Panc1 (cell line): Measurements from ENCODE around the gene CATSPERZ. TPM values are rescaled to one million over a fixed set of nuclear protein-coding genes. Genes with fewer than 3 reads are reported as not detected.
A peak's percentile ranks its signal among the peaks of the same experiment; 100 is the strongest.

ENCODE experiments used
- ATAC-seq: fragments of 200-7000 bp; cut with Tn5 transposase; 2 replicates; pipeline ENCODE4 v1.9.1; 2020; ENCODE audit warnings: mild to moderate bottlenecking, moderate library complexity
- BruUV-seq: library from RNA; stranded (reverse); fragments of 400-500 nt; replicated peaks from 2 replicates; lab custom pipeline; 2021; lab: Mats Ljungman, UMichigan
- CTCF ChIA-PET: fragments of 300-600 bp; sonication (Branson Sonifier 250); formaldehyde crosslinking; loops from one replicate; lab custom pipeline; 2022; ENCODE audit warnings: antibody characterized with exemption; lab: Charles Lee
- POLR2A ChIA-PET: fragments of 300-600 bp; sonication (Branson Sonifier 250); formaldehyde crosslinking; loops from one replicate; lab custom pipeline; 2022; ENCODE audit warnings: antibody characterized with exemption; lab: Charles Lee
- DNase-seq: peaks from one replicate; pipeline ENCODE4 v3.0.0-alpha.2; 2010; ENCODE audit warnings: low read depth, low spot score
- H3K27ac ChIP-seq: 2 replicates; pipeline ENCODE4 v1.5.1; 2011; ENCODE audit warnings: mild to moderate bottlenecking, low read length, inconsistent platforms
- H3K27me3 ChIP-seq: fragments of 200-500 bp; sonication (Bioruptor generic); 2 replicates; pipeline ENCODE4 v1.6.0; 2014; ENCODE audit warnings: low read length, inconsistent platforms; ENCODE audit not compliant: control insufficient read depth, insufficient read depth
- H3K36me3 ChIP-seq: fragments of 200-500 bp; sonication (Bioruptor generic); 2 replicates; pipeline ENCODE4 v1.5.1; 2014; ENCODE audit warnings: inconsistent platforms, mild to moderate bottlenecking, low read length, moderate library complexity; ENCODE audit not compliant: control insufficient read depth, insufficient read depth
- H3K4me1 ChIP-seq: 2 replicates; pipeline ENCODE4 v1.5.1; 2011; ENCODE audit warnings: inconsistent platforms, mild to moderate bottlenecking, low read length, moderate library complexity; ENCODE audit not compliant: control insufficient read depth, insufficient read depth
- H3K4me3 ChIP-seq, 2 experiments: 2 replicates each; pipeline ENCODE4 v1.5.1; 2011 to 2012; ENCODE audit warnings: low read depth in 2 of 2, low read length in 2 of 2, mild to moderate bottlenecking in 2 of 2, inconsistent platforms in 1 of 2, moderate library complexity in 1 of 2
- H3K9me3 ChIP-seq: fragments of 200-500 bp; sonication (Bioruptor generic); 2 replicates; pipeline ENCODE4 v1.5.1; 2014; ENCODE audit warnings: low read depth, mild to moderate bottlenecking, inconsistent platforms, low read length, moderate library complexity; ENCODE audit not compliant: control insufficient read depth, insufficient read depth
- CTCF ChIP-seq: fragments of 450-650 bp; IDR thresholded peaks from 2 replicates; pipeline ENCODE4 v1.5.1; 2017; ENCODE audit warnings: mild to moderate bottlenecking
- POLR2AphosphoS5 ChIP-seq: IDR thresholded peaks from 2 replicates; pipeline ENCODE4 v1.6.1; 2012; ENCODE audit warnings: mild to moderate bottlenecking, low read depth, low read length, moderate library complexity
- REST ChIP-seq, 2 experiments: IDR thresholded peaks; 2 replicates each; pipeline ENCODE4 v1.6.1; 2011 to 2012; ENCODE audit warnings: low read depth in 2 of 2, control low read depth in 1 of 2, low read length in 1 of 2, mild to moderate bottlenecking in 1 of 2, moderate library complexity in 1 of 2; ENCODE audit not compliant: insufficient read depth in 1 of 2
- SIN3A ChIP-seq: IDR thresholded peaks from 2 replicates; pipeline ENCODE4 v1.6.1; 2012; ENCODE audit warnings: low read depth, mild to moderate bottlenecking, low read length, moderate library complexity, borderline replicate concordance; ENCODE audit not compliant: insufficient read depth
- TCF7L2 ChIP-seq: IDR thresholded peaks from 2 replicates; pipeline ENCODE4 v1.6.1; 2011; ENCODE audit warnings: mild to moderate bottlenecking, low read depth, low read length, inconsistent platforms
- in situ Hi-C: cut with HindIII; loops from 2 replicates; pipeline ENCODE4 v1.10.0; 2016; ENCODE audit warnings: low sequenced_read_pairs, low pct_unique_long_range_greater_than_20kb
- intact Hi-C: fragments of 100-400 bp; cut with micrococcal nuclease; formaldehyde crosslinking; loops from one replicate; pipeline ENCODE4 v1.10.0; 2022; ENCODE audit not compliant: unreplicated experiment
- total RNA-seq: library from RNA; stranded (reverse); gene quantifications from one replicate; pipeline ENCODE4 v1.2.1, GENCODE V29; 2021; ENCODE audit not compliant: unreplicated experiment

Gene CATSPERZ
- total RNA-seq, 1 experiment from 2014 or later: 0.64 TPM

DNA sequence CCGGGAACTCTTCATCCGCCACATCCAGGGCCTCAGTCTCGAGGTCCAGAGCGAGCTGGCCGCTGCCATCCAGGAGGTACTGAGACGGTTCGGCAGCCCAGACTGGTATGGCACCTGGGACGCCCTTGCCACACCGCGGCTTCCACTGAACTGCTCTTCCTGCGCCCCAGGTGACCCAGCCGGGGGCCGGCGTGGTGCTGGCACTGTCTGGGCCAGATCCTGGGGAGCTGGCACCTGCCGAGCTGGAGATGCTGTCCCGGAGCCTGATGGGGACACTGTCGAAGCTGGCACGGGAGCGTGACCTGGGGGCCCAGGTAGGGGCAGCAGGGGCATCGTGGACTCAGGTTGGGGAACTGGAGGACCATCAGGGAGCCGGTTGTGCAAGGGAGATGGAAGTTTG, 41.3 kb downstream of the CATSPERZ start:
- Histone ChIP-seq H3K27ac (no peak overlapping the region), H3K27me3 (no peaks in the 10 kb centered on the region), H3K4me3 (no peak overlapping the region), H3K9me3 (no peaks in the 10 kb centered on the region), H3K36me3 (no peaks in the 10 kb centered on the region), H3K4me1 (peaks cover 22% of the 10 kb centered on the region)
- in situ Hi-C loops: no loop called here
- intact Hi-C loops: no loop called here
- BruUV-seq: no TSS peak
- no peak for DNase-seq
- no peak for ATAC-seq
- POLR2A ChIA-PET: interaction anchor here (0.5 to 0.6 kb wide), 2 partner anchors 16 to 659 kb away, joined by 4 to 5 read pairs; no protein-coding TSS in a partner anchor
- TF ChIP-seq TCF7L2: no peak
- no peak for TF ChIP-seq POLR2AphosphoS5
- TF ChIP-seq CTCF: no peak
- TF ChIP-seq SIN3A: no peak
- TF ChIP-seq REST (IDR thresholded peaks at IDR 0.05; ENCODE audit: insufficient read depth in 1 of 2, low read depth in 2 of 2, low read length in 1 of 2): no peak
- CTCF ChIA-PET: interaction anchor here (1.1 to 2.3 kb wide), 5 partner anchors 9 to 24 kb away, joined by 3 to 33 read pairs (median 15); partner anchors contain the start of genes PRDX5 and TRMT112

DNA sequence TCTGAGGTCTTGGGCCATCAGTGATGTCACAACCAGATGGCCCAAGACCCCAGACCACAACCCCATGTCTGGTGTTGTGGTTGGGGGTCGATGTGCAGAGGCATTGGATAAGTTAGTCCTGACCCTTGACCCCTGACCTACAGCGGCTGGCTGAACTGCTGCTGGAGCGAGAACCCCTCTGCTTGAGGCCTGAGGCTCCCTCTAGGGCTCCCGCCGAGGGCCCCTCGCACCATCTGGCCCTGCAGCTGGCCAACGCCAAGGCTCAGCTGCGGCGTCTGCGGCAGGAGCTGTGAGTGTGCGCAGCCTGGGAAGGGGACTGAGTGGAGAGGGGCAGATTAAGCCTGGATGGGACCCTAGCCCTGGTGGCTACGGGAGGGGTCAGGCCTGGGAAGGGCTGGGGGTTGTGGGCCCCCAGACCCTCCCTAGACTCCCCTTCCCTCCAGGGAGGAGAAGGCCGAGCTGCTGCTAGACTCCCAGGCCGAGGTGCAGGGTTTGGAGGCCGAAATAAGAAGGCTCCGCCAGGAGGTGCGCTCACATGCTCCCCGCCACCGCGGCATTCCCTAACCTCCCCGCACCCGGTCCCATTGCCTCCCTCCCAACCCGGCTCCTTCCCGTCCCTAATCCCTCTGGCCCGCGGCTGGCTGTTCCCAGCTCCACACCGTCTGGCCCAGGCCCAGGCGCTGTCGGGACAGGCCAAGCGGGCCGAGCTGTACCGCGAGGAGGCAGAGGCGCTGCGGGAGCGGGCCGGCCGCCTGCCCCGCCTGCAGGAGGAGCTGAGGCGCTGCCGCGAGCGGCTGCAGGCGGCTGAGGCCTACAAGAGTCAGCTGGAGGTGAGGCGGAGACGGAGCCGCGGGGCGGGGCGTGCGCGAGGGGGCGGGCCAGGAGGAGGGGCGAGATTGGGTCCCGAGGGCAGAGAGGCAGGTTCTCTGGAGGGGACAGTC, 42.0 kb downstream of the CATSPERZ start:
- POLR2A ChIA-PET: interaction anchor here (0.5 to 0.9 kb wide), 4 partner anchors 15 to 660 kb away, joined by 3 to 7 read pairs (median 4); partner anchors contain the start of genes PRDX5 and TRMT112
- DNase-seq (peak; percentile 43), ATAC-seq (peak; percentile 95)
- BruUV-seq: no TSS peak
- H3K9me3 ChIP-seq: no peaks in the 10 kb centered on the region
- in situ Hi-C loops: no loop called here
- intact Hi-C loops: no loop called here
- TF ChIP-seq TCF7L2 (peak; percentile 28; the same call in 1 of the 2 replicates), REST (IDR thresholded peaks at IDR 0.05; ENCODE audit: insufficient read depth in 1 of 2, low read depth in 2 of 2, low read length in 1 of 2) (no peak), POLR2AphosphoS5 (0 out of 2 replicates have a peak, but pooled peaks have one; percentile 55), SIN3A (no peak), CTCF (peak; percentile 47; the same call in 1 of the 2 replicates)
- H3K4me1 ChIP-seq: peaks cover 22% of the 10 kb centered on the region
- H3K4me3 ChIP-seq: peak overlapping the region; percentile 38 to 60
- no peaks in the 10 kb centered on the region for H3K36me3 ChIP-seq
- peak overlapping the region; percentile 78 for H3K27ac ChIP-seq
- CTCF ChIA-PET: interaction anchor here (0.6 to 2.3 kb wide), 6 partner anchors 10 to 408 kb away, joined by 3 to 33 read pairs (median 11); partner anchors contain the start of genes PRDX5 and TRMT112
- H3K27me3 ChIP-seq: no peaks in the 10 kb centered on the region
